ENCODE results near the gene AGAP2.

- TF ChIP-seq CTCF (tag by site-specific recombination; IDR thresholded peaks at IDR 0.05) (no peak), ZBTB7A (tag by site-specific recombination; IDR thresholded peaks at IDR 0.05; ENCODE audit: low read depth) (no peak)
Observed at GRCh38 chr12:57760347-57760982, 21.9 kb upstream of the AGAP2 start.
